ENCODE measurements around the gene CELF2.

CELF2 gene

GRCh38 chr10:11335881-11336430 is 318.3 kb downstream of the CELF2 start:
- no peak for TF ChIP-seq CTCF (IDR thresholded peaks at IDR 0.05; ENCODE audit: extremely low read depth, insufficient read depth, missing control alignments)
- in situ Hi-C loops (cut with MboI; ENCODE audit: low pct_unique_long_range_greater_than_20kb, low sequenced_read_pairs, unreplicated experiment): no loop called here
- no peak for DNase-seq (ENCODE audit: low spot score)

- no peak for TF ChIP-seq CTCF (IDR thresholded peaks at IDR 0.05; ENCODE audit: extremely low read depth, insufficient read depth, missing control alignments)
- DNase-seq (ENCODE audit: low spot score): no peak
- in situ Hi-C loops (cut with MboI; ENCODE audit: low pct_unique_long_range_greater_than_20kb, low sequenced_read_pairs, unreplicated experiment): no loop called here
Observed at GRCh38 chr10:11336722-11337162, 319.1 kb downstream of the CELF2 start.

- in situ Hi-C loops (cut with MboI; ENCODE audit: low pct_unique_long_range_greater_than_20kb, low sequenced_read_pairs, unreplicated experiment): no loop called here
- DNase-seq (ENCODE audit: low spot score): no peak
- TF ChIP-seq CTCF (IDR thresholded peaks at IDR 0.05; ENCODE audit: extremely low read depth, insufficient read depth, missing control alignments): no peak
Observed at GRCh38 chr10:11337516-11337915, 319.8 kb downstream of the CELF2 start.

- no peak for TF ChIP-seq CTCF (IDR thresholded peaks at IDR 0.05; ENCODE audit: extremely low read depth, insufficient read depth, missing control alignments)
- in situ Hi-C loops (cut with MboI; ENCODE audit: low pct_unique_long_range_greater_than_20kb, low sequenced_read_pairs, unreplicated experiment): no loop called here
- DNase-seq (ENCODE audit: low spot score): no peak
Observed at GRCh38 chr10:11338160-11338844, 320.6 kb downstream of the CELF2 start.

GRCh38 chr10:11339013-11339412 is 321.3 kb downstream of the CELF2 start:
- no peak for TF ChIP-seq CTCF (IDR thresholded peaks at IDR 0.05; ENCODE audit: extremely low read depth, insufficient read depth, missing control alignments)
- no peak for DNase-seq (ENCODE audit: low spot score)
- in situ Hi-C loops (cut with MboI; ENCODE audit: low pct_unique_long_range_greater_than_20kb, low sequenced_read_pairs, unreplicated experiment): no loop called here

- DNase-seq (ENCODE audit: low spot score): no peak
- TF ChIP-seq CTCF (IDR thresholded peaks at IDR 0.05; ENCODE audit: extremely low read depth, insufficient read depth, missing control alignments): no peak
- in situ Hi-C loops (cut with MboI; ENCODE audit: low pct_unique_long_range_greater_than_20kb, low sequenced_read_pairs, unreplicated experiment): no loop called here
Observed at GRCh38 chr10:11339660-11340059, 322.0 kb downstream of the CELF2 start.

Data from GM13977 (cell line).